H9 (cell line): ENCODE data around the gene PCCB. TPM values are rescaled to one million over a fixed set of nuclear protein-coding genes. Genes with fewer than 3 reads are reported as not detected.

Experiments used
- DNase-seq: peaks from one replicate; pipeline ENCODE4 v3.0.0-alpha.2; 2017
- H2AFZ ChIP-seq: one replicate; pipeline ENCODE4 v1.6.1; 2013; ENCODE audit warnings: mild to moderate bottlenecking, low read length, control low read depth, moderate library complexity
- H2AK5ac ChIP-seq: 2 replicates; pipeline ENCODE4 v1.6.1; 2013; ENCODE audit warnings: low read length, control low read depth, mixed read lengths; ENCODE audit not compliant: insufficient read length
- H2BK120ac ChIP-seq: one replicate; pipeline ENCODE4 v1.6.1; 2013; ENCODE audit warnings: low read depth, mild to moderate bottlenecking, low read length, control low read depth, inconsistent platforms; ENCODE audit not compliant: poor library complexity, severe bottlenecking
- H2BK12ac ChIP-seq: 2 replicates; pipeline ENCODE4 v1.6.1; 2013; ENCODE audit warnings: low read length, control low read depth, mixed read lengths, low read depth; ENCODE audit not compliant: insufficient read length
- H2BK15ac ChIP-seq: 2 replicates; pipeline ENCODE4 v1.6.1; 2013; ENCODE audit warnings: low read depth, low read length, control low read depth
- H2BK20ac ChIP-seq: one replicate; pipeline ENCODE4 v1.6.1; 2013; ENCODE audit warnings: low read depth, mild to moderate bottlenecking, low read length, control low read depth, inconsistent platforms; ENCODE audit not compliant: poor library complexity, severe bottlenecking
- H2BK5ac ChIP-seq: 2 replicates; pipeline ENCODE4 v1.6.1; 2013; ENCODE audit warnings: low read length, control low read depth, mixed read lengths; ENCODE audit not compliant: insufficient read length
- H3K14ac ChIP-seq: 2 replicates; pipeline ENCODE4 v1.6.1; 2013; ENCODE audit warnings: low read length, control low read depth; ENCODE audit not compliant: insufficient read depth
- H3K18ac ChIP-seq: 2 replicates; pipeline ENCODE4 v1.6.1; 2013; ENCODE audit warnings: low read depth, mild to moderate bottlenecking, mixed read lengths, low read length, control low read depth; ENCODE audit not compliant: insufficient read length
- H3K23ac ChIP-seq: 2 replicates; pipeline ENCODE4 v1.6.1; 2013; ENCODE audit warnings: low read length, control low read depth, mixed read lengths, low read depth; ENCODE audit not compliant: insufficient read length
- H3K23me2 ChIP-seq: 2 replicates; pipeline ENCODE4 v1.6.1; 2013; ENCODE audit warnings: low read depth, mild to moderate bottlenecking, mixed read lengths, low read length, control low read depth; ENCODE audit not compliant: insufficient read length, poor library complexity, severe bottlenecking
- H3K27ac ChIP-seq: 2 replicates; pipeline ENCODE4 v1.5.1; 2013; ENCODE audit warnings: low read length, control low read depth, mixed read lengths, low read depth; ENCODE audit not compliant: insufficient read length
- H3K27me3 ChIP-seq: 2 replicates; pipeline ENCODE4 v1.6.1; 2013; ENCODE audit warnings: low read length, control low read depth, inconsistent platforms; ENCODE audit not compliant: insufficient read depth
- H3K4ac ChIP-seq: 2 replicates; pipeline ENCODE4 v1.6.1; 2013; ENCODE audit warnings: low read depth, mild to moderate bottlenecking, control low read depth, inconsistent platforms, low read length, moderate library complexity
- H3K4me1 ChIP-seq: 2 replicates; pipeline ENCODE4 v1.6.1; 2013; ENCODE audit warnings: low read length, control low read depth, inconsistent platforms; ENCODE audit not compliant: insufficient read depth
- H3K4me2 ChIP-seq: 2 replicates; pipeline ENCODE4 v1.6.1; 2013; ENCODE audit warnings: low read length, control low read depth, mixed read lengths; ENCODE audit not compliant: insufficient read length, insufficient read depth
- H3K56ac ChIP-seq: 2 replicates; pipeline ENCODE4 v1.6.1; 2013; ENCODE audit warnings: low read depth, mild to moderate bottlenecking, mixed read lengths, low read length, control low read depth; ENCODE audit not compliant: insufficient read length
- H3K79me1 ChIP-seq: 2 replicates; pipeline ENCODE4 v1.6.1; 2013; ENCODE audit warnings: low read depth, mild to moderate bottlenecking, moderate library complexity, low read length, control low read depth, inconsistent platforms; ENCODE audit not compliant: insufficient read depth, poor library complexity, severe bottlenecking
- H3K79me2 ChIP-seq: 2 replicates; pipeline ENCODE4 v1.6.1; 2013; ENCODE audit warnings: low read length, control low read depth, inconsistent platforms; ENCODE audit not compliant: insufficient read depth
- H3K9ac ChIP-seq: 2 replicates; pipeline ENCODE4 v1.6.1; 2013; ENCODE audit warnings: low read length, control low read depth, mixed read lengths; ENCODE audit not compliant: insufficient read length; ENCODE audit errors: extremely low read depth
- H3K9me3 ChIP-seq: one replicate; pipeline ENCODE4 v1.6.1; 2013; ENCODE audit warnings: low read depth, low read length, inconsistent platforms; ENCODE audit not compliant: control insufficient read depth
- H3T11ph ChIP-seq: one replicate; pipeline ENCODE4 v1.6.1; 2013; ENCODE audit warnings: mild to moderate bottlenecking, low read length, control low read depth, inconsistent platforms
- H4K20me1 ChIP-seq: one replicate; pipeline ENCODE4 v1.6.1; 2013; ENCODE audit not compliant: control insufficient read depth, insufficient read length, insufficient read depth
- H4K5ac ChIP-seq: 2 replicates; pipeline ENCODE4 v1.6.1; 2013; ENCODE audit warnings: low read depth, mild to moderate bottlenecking, mixed read lengths, low read length, control low read depth; ENCODE audit not compliant: insufficient read length
- H4K8ac ChIP-seq: replicated peaks from 2 replicates; pipeline ENCODE4 v1.6.1; 2013; ENCODE audit warnings: low read length, control low read depth, mixed read lengths, low read depth; ENCODE audit not compliant: insufficient read length
- H4K91ac ChIP-seq: 2 replicates; pipeline ENCODE4 v1.6.1; 2013; ENCODE audit warnings: low read depth, mild to moderate bottlenecking, moderate library complexity, mixed read lengths, low read length, control low read depth; ENCODE audit not compliant: insufficient read length
- H3K27ac Mint-ChIP-seq, 3 experiments: 2 replicates in 2 of 3; 3 replicates in 1 of 3; pipeline ENCODE4 v1.8.0; 2020 to 2021; ENCODE audit warnings: mixed read lengths in 3 of 3, mild to moderate bottlenecking in 1 of 3, moderate library complexity in 1 of 3
- H3K27me3 Mint-ChIP-seq: 2 replicates; pipeline ENCODE4 v1.8.0; 2021; ENCODE audit warnings: low read depth, mild to moderate bottlenecking, moderate library complexity, mixed read lengths
- H3K36me3 Mint-ChIP-seq, 3 experiments: 2 replicates in 2 of 3; 3 replicates in 1 of 3; pipeline ENCODE4 v1.8.0; 2020 to 2021; ENCODE audit warnings: low read depth in 3 of 3, mixed read lengths in 3 of 3; ENCODE audit not compliant: insufficient read depth in 1 of 3
- H3K4me1 Mint-ChIP-seq, 2 experiments: 2 replicates each; pipeline ENCODE4 v1.8.0; 2020; ENCODE audit warnings: mixed read lengths in 2 of 2
- H3K4me3 Mint-ChIP-seq, 2 experiments: 2 replicates in 1 of 2; 3 replicates in 1 of 2; pipeline ENCODE4 v1.8.0; 2020 to 2021; ENCODE audit warnings: mild to moderate bottlenecking in 2 of 2, mixed read lengths in 2 of 2, moderate library complexity in 1 of 2
- H3K9me3 Mint-ChIP-seq, 2 experiments: 2 replicates in 1 of 2; 3 replicates in 1 of 2; pipeline ENCODE4 v1.8.0; 2020; ENCODE audit warnings: mild to moderate bottlenecking in 2 of 2, mixed read lengths in 2 of 2, moderate library complexity in 1 of 2
- WGBS: extraction: QIAGEN DNeasy Blood & Tissue Kit; methylation state at CpG from one replicate; pipeline ENCODE4 v1.1.7; 2013; ENCODE audit warnings: missing lambda C conversion rate, low lambda C conversion rate, mixed read lengths; ENCODE audit not compliant: insufficient read length; ENCODE audit errors: extremely low coverage; 5-methylcytosine and 5-hydroxymethylcytosine counted together
- total RNA-seq: library from RNA; stranded (reverse); gene quantifications from 2 replicates; pipeline ENCODE4 v1.2.1, GENCODE V29; 2021
- TF ChIP-seq, protein P1 (sequence below): fragments of 200-600 bp; sonication (generic); conservative IDR thresholded peaks from 3 replicates; pipeline ENCODE4 v1.8.0; 2021; ENCODE audit warnings: antibody characterized with exemption, mild to moderate bottlenecking

Gene PCCB
- total RNA-seq, 1 experiment from 2014 or later: 68.9 TPM

DNA sequence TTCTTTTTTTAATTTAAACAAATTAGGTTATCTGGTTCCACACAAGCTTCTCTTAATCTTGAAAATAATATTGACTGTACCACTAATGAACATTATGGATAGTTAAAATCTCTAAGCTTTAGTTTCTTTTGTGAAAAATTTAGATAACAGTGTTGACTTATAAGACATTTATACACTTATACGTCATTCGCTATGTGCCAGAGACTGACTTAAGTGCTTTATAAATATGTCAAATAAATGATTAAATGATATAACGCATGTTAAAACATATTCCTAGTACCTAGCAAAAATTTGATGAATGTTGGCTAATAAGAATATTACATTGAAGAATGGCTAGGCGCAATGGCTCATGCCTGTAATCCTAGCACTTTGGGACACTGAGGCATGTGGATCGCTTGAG is 96.3 kb downstream of the PCCB start:
- H2BK5ac ChIP-seq: no peak overlapping the region
- no peak overlapping the region for H3K27ac ChIP-seq
- no peak overlapping the region for H2BK12ac ChIP-seq
- no peak overlapping the region for H3T11ph ChIP-seq
- H3K27me3 ChIP-seq: no peaks in the 10 kb centered on the region
- H3K79me1 ChIP-seq: peaks cover 4% of the 10 kb centered on the region
- no peak overlapping the region for H3K9ac ChIP-seq
- no peak overlapping the region for H3K4ac ChIP-seq
- no peak overlapping the region for H3K27ac Mint-ChIP-seq
- H4K20me1 ChIP-seq: no peaks in the 10 kb centered on the region
- peaks cover 0 to 10% (median 8%) of the 10 kb centered on the region in 3 experiments; a peak in 4 of 7 replicates for H3K36me3 Mint-ChIP-seq
- DNase-seq: no peak
- no peak overlapping the region for H2BK20ac ChIP-seq
- no peaks in the 10 kb centered on the region for H3K9me3 ChIP-seq
- no peak overlapping the region for H3K4me3 Mint-ChIP-seq
- H3K79me2 ChIP-seq: no peaks in the 10 kb centered on the region
- H3K14ac ChIP-seq: no peak overlapping the region
- TF ChIP-seq, protein P1, sequence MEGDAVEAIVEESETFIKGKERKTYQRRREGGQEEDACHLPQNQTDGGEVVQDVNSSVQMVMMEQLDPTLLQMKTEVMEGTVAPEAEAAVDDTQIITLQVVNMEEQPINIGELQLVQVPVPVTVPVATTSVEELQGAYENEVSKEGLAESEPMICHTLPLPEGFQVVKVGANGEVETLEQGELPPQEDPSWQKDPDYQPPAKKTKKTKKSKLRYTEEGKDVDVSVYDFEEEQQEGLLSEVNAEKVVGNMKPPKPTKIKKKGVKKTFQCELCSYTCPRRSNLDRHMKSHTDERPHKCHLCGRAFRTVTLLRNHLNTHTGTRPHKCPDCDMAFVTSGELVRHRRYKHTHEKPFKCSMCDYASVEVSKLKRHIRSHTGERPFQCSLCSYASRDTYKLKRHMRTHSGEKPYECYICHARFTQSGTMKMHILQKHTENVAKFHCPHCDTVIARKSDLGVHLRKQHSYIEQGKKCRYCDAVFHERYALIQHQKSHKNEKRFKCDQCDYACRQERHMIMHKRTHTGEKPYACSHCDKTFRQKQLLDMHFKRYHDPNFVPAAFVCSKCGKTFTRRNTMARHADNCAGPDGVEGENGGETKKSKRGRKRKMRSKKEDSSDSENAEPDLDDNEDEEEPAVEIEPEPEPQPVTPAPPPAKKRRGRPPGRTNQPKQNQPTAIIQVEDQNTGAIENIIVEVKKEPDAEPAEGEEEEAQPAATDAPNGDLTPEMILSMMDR: no peak
- no peaks in the 10 kb centered on the region for H3K27me3 Mint-ChIP-seq
- H2BK120ac ChIP-seq: no peak overlapping the region
- H3K4me2 ChIP-seq: no peak overlapping the region
- no peaks in the 10 kb centered on the region for H3K23me2 ChIP-seq
- no peak overlapping the region for H4K8ac ChIP-seq
- H4K5ac ChIP-seq: no peak overlapping the region
- H2AFZ ChIP-seq: no peak overlapping the region
- no peak overlapping the region for H2BK15ac ChIP-seq
- H4K91ac ChIP-seq: no peak overlapping the region
- no CpG with 5 or more reads among the region's 5 CpGs for WGBS
- no peak overlapping the region for H3K56ac ChIP-seq
- no peak overlapping the region for H2AK5ac ChIP-seq
- no peaks in the 10 kb centered on the region for H3K9me3 Mint-ChIP-seq
- no peaks in the 10 kb centered on the region for H3K4me1 ChIP-seq
- H3K4me1 Mint-ChIP-seq: peaks cover 6 to 8% of the 10 kb centered on the region in 2 experiments; a peak in 3 of 4 replicates
- no peak overlapping the region for H3K18ac ChIP-seq
- no peak overlapping the region for H3K23ac ChIP-seq
